K562 (cell line): ENCODE measurements around the gene DHX57. TPM values are rescaled to one million over a fixed set of nuclear protein-coding genes. Genes with fewer than 3 reads are reported as not detected.

Experiments used
- ARNT ChIP-seq, 2 experiments: fragments of 450-650 bp; IDR thresholded peaks; 2 replicates each; pipeline ENCODE4 v1.6.1; 2016; ENCODE audit warnings: mild to moderate bottlenecking in 1 of 2
- BMI1 ChIP-seq: fragments of 150-350 bp; IDR thresholded peaks from 2 replicates; pipeline ENCODE4 v1.6.1; 2014; ENCODE audit warnings: low read length
- ELF4 ChIP-seq: fragments of 450-650 bp; formaldehyde crosslinking; IDR thresholded peaks from 2 replicates; pipeline ENCODE4 v1.4.0; 2022; ENCODE audit warnings: missing genetic modification characterization
- MED1 ChIP-seq: sonication (generic); formaldehyde crosslinking; IDR thresholded peaks from 2 replicates; pipeline ENCODE4 v1.8.1; 2023; ENCODE audit warnings: missing genetic modification reagents, borderline replicate concordance
- ZNF263 ChIP-seq: sonication (generic); formaldehyde crosslinking; IDR thresholded peaks from 2 replicates; pipeline ENCODE4 v1.8.0; 2022; ENCODE audit warnings: mild to moderate bottlenecking, missing genetic modification reagents, borderline replicate concordance
- ZNF444 ChIP-seq: fragments of 250-450 bp; sonication (Bioruptor Pico); IDR thresholded peaks from 2 replicates; pipeline ENCODE4 v1.4.0; 2020; ENCODE audit warnings: mild to moderate bottlenecking, moderate library complexity
- polyA plus RNA-seq, 8 experiments: library from polyadenylated mRNA; depleted of rRNA in 4 of 8; stranded (reverse) in 5 of 8; unstranded in 3 of 8; fragments of >200 nt; fragmentation: Nextera tagmentation in 2 of 8; fragmentation: Illumina TruSeq in 1 of 8; extraction: Ambion mirVana in 2 of 8; extraction: Trizol in 1 of 8; gene quantifications; 2 replicates each; pipeline versions ENCODE4 v1.2.1 to v1.2.3, GENCODE V29; 2011 to 2014; ENCODE audit warnings: inconsistent platforms in 1 of 8, missing spikeins in 1 of 8
- total RNA-seq, 7 experiments: library from RNA; depleted of rRNA in 6 of 7; stranded (reverse); fragments of >200 nt in 6 of 7; fragmentation: Illumina TruSeq in 2 of 7; extraction: Trizol in 2 of 7; gene quantifications; 2 replicates each; pipeline versions ENCODE4 v1.2.1 to v1.2.3, GENCODE V29; 2011 to 2021; ENCODE audit warnings: low replicate concordance in 1 of 7
- TF ChIP-seq, protein P1 (sequence below): sonication (generic); formaldehyde crosslinking; IDR thresholded peaks from 2 replicates; pipeline ENCODE4 v1.8.0; 2022; ENCODE audit warnings: mild to moderate bottlenecking, missing genetic modification reagents, borderline replicate concordance
- TF ChIP-seq, protein P2 (sequence below): fragments of 250-450 bp; sonication (Bioruptor Pico); IDR thresholded peaks from 2 replicates; pipeline ENCODE4 v1.4.0; 2020; ENCODE audit warnings: mild to moderate bottlenecking, moderate library complexity
- TF ChIP-seq, protein P3 (sequence below): fragments of 250-450 bp; sonication (Bioruptor Pico); IDR thresholded peaks from 2 replicates; pipeline ENCODE4 v1.8.0; 2022; ENCODE audit warnings: inconsistent platforms
- TF ChIP-seq, protein P4 (sequence below): IDR thresholded peaks from 3 replicates; pipeline ENCODE4 v1.6.1; 2011; ENCODE audit warnings: borderline replicate concordance, mild to moderate bottlenecking, moderate library complexity; ENCODE audit not compliant: insufficient read length; ENCODE audit errors: extremely low read depth
- TF ChIP-seq, protein P5 (sequence below), 3 experiments: fragments of 200-800 bp in 1 of 3; fragments of 250-450 bp in 1 of 3; fragments of 450-650 bp in 1 of 3; sonication (Bioruptor Pico) in 1 of 3; sonication (Bioruptor generic) in 1 of 3; formaldehyde crosslinking in 1 of 3; IDR thresholded peaks; 2 replicates each; pipeline versions ENCODE4 v1.6.1 to v1.8.0; 2016 to 2022; ENCODE audit warnings: mild to moderate bottlenecking in 2 of 3, missing genetic modification characterization in 2 of 3, missing compliant biosample characterization in 1 of 3, moderate library complexity in 1 of 3

Gene DHX57
- total and polyA plus RNA-seq, 9 of the 15 experiments (the other 6 are each of a cell fraction or from before 2014, with no cell fraction given), result 7.4 to 23.6 (median 17.9) TPM

DNA sequence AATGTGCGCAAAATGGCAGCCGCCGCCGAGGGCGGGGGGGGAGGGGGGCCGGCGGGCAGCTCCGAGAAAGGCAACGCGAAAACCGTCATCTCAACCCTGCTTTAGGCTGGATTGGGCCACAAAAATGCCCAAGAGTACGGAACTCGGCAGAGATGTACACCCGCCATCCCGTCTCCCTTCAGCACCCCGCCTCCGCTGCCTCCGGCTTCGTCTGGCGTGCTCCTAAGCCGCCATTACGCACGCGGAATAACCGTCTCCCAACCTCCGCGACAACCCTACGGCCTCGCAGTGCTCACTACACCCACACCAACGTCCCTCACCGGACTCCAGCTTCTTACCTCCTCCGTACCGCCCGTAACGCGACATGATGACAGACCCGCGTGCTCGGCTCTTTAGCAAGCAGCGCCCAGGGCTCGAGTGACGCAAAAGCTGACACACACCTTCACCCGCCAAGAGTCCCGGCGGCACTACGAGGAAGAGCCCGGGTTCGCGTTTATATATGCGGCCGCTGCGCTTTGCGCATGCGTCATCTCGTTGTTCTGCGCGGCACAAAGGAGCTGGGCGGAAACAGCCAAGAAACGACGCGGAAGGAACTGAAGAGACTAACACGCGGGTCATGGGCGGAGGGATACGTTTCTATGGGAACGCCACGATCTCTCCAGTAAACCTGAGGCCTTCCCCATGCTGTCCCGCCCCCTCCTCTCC lies 124.7 kb downstream of the DHX57 start, which contains the start of gene SRSF7 (continued):
- TF ChIP-seq, protein P1, sequence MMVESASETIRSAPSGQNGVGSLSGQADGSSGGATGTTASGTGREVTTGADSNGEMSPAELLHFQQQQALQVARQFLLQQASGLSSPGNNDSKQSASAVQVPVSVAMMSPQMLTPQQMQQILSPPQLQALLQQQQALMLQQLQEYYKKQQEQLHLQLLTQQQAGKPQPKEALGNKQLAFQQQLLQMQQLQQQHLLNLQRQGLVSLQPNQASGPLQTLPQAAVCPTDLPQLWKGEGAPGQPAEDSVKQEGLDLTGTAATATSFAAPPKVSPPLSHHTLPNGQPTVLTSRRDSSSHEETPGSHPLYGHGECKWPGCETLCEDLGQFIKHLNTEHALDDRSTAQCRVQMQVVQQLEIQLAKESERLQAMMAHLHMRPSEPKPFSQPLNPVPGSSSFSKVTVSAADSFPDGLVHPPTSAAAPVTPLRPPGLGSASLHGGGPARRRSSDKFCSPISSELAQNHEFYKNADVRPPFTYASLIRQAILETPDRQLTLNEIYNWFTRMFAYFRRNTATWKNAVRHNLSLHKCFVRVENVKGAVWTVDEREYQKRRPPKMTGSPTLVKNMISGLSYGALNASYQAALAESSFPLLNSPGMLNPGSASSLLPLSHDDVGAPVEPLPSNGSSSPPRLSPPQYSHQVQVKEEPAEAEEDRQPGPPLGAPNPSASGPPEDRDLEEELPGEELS (CRISPR knock-in tag), result peak; percentile 97
- TF ChIP-seq, protein P2, sequence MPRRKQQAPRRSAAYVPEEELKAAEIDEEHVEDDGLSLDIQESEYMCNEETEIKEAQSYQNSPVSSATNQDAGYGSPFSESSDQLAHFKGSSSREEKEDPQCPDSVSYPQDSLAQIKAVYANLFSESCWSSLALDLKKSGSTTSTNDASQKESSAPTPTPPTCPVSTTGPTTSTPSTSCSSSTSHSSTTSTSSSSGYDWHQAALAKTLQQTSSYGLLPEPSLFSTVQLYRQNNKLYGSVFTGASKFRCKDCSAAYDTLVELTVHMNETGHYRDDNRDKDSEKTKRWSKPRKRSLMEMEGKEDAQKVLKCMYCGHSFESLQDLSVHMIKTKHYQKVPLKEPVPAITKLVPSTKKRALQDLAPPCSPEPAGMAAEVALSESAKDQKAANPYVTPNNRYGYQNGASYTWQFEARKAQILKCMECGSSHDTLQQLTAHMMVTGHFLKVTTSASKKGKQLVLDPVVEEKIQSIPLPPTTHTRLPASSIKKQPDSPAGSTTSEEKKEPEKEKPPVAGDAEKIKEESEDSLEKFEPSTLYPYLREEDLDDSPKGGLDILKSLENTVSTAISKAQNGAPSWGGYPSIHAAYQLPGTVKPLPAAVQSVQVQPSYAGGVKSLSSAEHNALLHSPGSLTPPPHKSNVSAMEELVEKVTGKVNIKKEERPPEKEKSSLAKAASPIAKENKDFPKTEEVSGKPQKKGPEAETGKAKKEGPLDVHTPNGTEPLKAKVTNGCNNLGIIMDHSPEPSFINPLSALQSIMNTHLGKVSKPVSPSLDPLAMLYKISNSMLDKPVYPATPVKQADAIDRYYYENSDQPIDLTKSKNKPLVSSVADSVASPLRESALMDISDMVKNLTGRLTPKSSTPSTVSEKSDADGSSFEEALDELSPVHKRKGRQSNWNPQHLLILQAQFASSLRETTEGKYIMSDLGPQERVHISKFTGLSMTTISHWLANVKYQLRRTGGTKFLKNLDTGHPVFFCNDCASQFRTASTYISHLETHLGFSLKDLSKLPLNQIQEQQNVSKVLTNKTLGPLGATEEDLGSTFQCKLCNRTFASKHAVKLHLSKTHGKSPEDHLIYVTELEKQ (CRISPR knock-in tag), result no peak; the same call in 1 of the 2 replicates
- TF ChIP-seq, protein P3, sequence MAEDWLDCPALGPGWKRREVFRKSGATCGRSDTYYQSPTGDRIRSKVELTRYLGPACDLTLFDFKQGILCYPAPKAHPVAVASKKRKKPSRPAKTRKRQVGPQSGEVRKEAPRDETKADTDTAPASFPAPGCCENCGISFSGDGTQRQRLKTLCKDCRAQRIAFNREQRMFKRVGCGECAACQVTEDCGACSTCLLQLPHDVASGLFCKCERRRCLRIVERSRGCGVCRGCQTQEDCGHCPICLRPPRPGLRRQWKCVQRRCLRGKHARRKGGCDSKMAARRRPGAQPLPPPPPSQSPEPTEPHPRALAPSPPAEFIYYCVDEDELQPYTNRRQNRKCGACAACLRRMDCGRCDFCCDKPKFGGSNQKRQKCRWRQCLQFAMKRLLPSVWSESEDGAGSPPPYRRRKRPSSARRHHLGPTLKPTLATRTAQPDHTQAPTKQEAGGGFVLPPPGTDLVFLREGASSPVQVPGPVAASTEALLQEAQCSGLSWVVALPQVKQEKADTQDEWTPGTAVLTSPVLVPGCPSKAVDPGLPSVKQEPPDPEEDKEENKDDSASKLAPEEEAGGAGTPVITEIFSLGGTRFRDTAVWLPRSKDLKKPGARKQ (CRISPR knock-in tag), result no peak
- peak; percentile 43 to 81; a peak in 2 of 4 replicates for TF ChIP-seq ARNT (IDR thresholded peaks at IDR 0.05)
- TF ChIP-seq BMI1, result peak; percentile 81
- TF ChIP-seq, protein P4, sequence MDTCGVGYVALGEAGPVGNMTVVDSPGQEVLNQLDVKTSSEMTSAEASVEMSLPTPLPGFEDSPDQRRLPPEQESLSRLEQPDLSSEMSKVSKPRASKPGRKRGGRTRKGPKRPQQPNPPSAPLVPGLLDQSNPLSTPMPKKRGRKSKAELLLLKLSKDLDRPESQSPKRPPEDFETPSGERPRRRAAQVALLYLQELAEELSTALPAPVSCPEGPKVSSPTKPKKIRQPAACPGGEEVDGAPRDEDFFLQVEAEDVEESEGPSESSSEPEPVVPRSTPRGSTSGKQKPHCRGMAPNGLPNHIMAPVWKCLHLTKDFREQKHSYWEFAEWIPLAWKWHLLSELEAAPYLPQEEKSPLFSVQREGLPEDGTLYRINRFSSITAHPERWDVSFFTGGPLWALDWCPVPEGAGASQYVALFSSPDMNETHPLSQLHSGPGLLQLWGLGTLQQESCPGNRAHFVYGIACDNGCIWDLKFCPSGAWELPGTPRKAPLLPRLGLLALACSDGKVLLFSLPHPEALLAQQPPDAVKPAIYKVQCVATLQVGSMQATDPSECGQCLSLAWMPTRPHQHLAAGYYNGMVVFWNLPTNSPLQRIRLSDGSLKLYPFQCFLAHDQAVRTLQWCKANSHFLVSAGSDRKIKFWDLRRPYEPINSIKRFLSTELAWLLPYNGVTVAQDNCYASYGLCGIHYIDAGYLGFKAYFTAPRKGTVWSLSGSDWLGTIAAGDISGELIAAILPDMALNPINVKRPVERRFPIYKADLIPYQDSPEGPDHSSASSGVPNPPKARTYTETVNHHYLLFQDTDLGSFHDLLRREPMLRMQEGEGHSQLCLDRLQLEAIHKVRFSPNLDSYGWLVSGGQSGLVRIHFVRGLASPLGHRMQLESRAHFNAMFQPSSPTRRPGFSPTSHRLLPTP, result no peak
- no peak for TF ChIP-seq ZNF444 (CRISPR knock-in tag)
- TF ChIP-seq, protein P5, sequence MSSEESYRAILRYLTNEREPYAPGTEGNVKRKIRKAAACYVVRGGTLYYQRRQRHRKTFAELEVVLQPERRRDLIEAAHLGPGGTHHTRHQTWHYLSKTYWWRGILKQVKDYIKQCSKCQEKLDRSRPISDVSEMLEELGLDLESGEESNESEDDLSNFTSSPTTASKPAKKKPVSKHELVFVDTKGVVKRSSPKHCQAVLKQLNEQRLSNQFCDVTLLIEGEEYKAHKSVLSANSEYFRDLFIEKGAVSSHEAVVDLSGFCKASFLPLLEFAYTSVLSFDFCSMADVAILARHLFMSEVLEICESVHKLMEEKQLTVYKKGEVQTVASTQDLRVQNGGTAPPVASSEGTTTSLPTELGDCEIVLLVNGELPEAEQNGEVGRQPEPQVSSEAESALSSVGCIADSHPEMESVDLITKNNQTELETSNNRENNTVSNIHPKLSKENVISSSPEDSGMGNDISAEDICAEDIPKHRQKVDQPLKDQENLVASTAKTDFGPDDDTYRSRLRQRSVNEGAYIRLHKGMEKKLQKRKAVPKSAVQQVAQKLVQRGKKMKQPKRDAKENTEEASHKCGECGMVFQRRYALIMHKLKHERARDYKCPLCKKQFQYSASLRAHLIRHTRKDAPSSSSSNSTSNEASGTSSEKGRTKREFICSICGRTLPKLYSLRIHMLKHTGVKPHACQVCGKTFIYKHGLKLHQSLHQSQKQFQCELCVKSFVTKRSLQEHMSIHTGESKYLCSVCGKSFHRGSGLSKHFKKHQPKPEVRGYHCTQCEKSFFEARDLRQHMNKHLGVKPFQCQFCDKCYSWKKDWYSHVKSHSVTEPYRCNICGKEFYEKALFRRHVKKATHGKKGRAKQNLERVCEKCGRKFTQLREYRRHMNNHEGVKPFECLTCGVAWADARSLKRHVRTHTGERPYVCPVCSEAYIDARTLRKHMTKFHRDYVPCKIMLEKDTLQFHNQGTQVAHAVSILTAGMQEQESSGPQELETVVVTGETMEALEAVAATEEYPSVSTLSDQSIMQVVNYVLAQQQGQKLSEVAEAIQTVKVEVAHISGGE (CRISPR knock-in tag; IDR thresholded peaks at IDR 0.05), result peak in 1 of 3 experiments; percentile 75; a peak in 2 of 6 replicates
- TF ChIP-seq MED1, result no peak
- TF ChIP-seq ZNF263 (CRISPR knock-in tag), result peak; percentile 64; the same call in 1 of the 2 replicates
- peak; percentile 49; the same call in 1 of the 2 replicates for TF ChIP-seq ELF4 (CRISPR knock-in tag)
